ENCODE results near the gene WWC1. TPM values are rescaled to one million over a fixed set of nuclear protein-coding genes. Genes with fewer than 3 reads are reported as not detected.

WWC1 gene
- total and polyA plus RNA-seq, 10 of the 15 experiments (the other 5 are each of a cell fraction or from before 2014, with no cell fraction given) = 0.50 to 7.8 (median 2.5) TPM

- TF ChIP-seq ATF2 (IDR thresholded peaks at IDR 0.05; ENCODE audit: low read length) = no peak
- TF ChIP-seq IKZF2 (IDR thresholded peaks at IDR 0.05) = no peak
- no peak for TF ChIP-seq SREBF1 (IDR thresholded peaks at IDR 0.05; ENCODE audit: low read length)
- TF ChIP-seq STAT3 (IDR thresholded peaks at IDR 0.05; ENCODE audit: low read depth, low read length) = no peak
- TF ChIP-seq, protein P1, sequence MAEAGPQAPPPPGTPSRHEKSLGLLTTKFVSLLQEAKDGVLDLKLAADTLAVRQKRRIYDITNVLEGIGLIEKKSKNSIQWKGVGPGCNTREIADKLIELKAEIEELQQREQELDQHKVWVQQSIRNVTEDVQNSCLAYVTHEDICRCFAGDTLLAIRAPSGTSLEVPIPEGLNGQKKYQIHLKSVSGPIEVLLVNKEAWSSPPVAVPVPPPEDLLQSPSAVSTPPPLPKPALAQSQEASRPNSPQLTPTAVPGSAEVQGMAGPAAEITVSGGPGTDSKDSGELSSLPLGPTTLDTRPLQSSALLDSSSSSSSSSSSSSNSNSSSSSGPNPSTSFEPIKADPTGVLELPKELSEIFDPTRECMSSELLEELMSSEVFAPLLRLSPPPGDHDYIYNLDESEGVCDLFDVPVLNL (IDR thresholded peaks at IDR 0.05; ENCODE audit: low read depth, low read length) = no peak
- TF ChIP-seq NFYA (IDR thresholded peaks at IDR 0.05; ENCODE audit: borderline replicate concordance, low read depth, low read length) = no peak
- TF ChIP-seq STAT1 (conservative IDR thresholded peaks at IDR 0.05) = no peak
- TF ChIP-seq SREBF2 (IDR thresholded peaks at IDR 0.05; ENCODE audit: low read length) = no peak
- no peak for TF ChIP-seq BRCA1 (IDR thresholded peaks at IDR 0.05; ENCODE audit: low read depth, low read length)
Measured at GRCh38 chr5:168314735-168315411, 23.4 kb downstream of the WWC1 start (continued).

- TF ChIP-seq IRF3 (IDR thresholded peaks at IDR 0.05) = no peak
- TF ChIP-seq PML (IDR thresholded peaks at IDR 0.05; ENCODE audit: low read length) = no peak
- no peak for TF ChIP-seq CBX3 (IDR thresholded peaks at IDR 0.05; ENCODE audit: borderline replicate concordance, low read depth)
- TF ChIP-seq E2F8 (IDR thresholded peaks at IDR 0.05; ENCODE audit: low read depth, partially characterized antibody) = no peak
- TF ChIP-seq TARDBP (IDR thresholded peaks at IDR 0.05; ENCODE audit: borderline replicate concordance) = no peak
- TF ChIP-seq KDM1A (IDR thresholded peaks at IDR 0.05; ENCODE audit: borderline replicate concordance) = no peak
- no peak for TF ChIP-seq FOS (IDR thresholded peaks at IDR 0.05; ENCODE audit: borderline replicate concordance, extremely low read depth, insufficient read length)
- TF ChIP-seq NFIC (IDR thresholded peaks at IDR 0.05; ENCODE audit: low read depth, low read length) = no peak
- H3K9me3 ChIP-seq (replicated peaks; ENCODE audit: control insufficient read depth, insufficient read depth, low read length) = no peaks in the 10 kb centered on the region
- ChIA-PET RAD21 (ENCODE audit: unreplicated experiment) (no interaction called here), POLR2A (no interaction called here), CTCF (no interaction called here), SMC1A (ENCODE audit: uncharacterized antibody, unreplicated experiment) (no interaction called here)
- H3K27ac ChIP-seq (ENCODE audit: control insufficient read depth, insufficient read depth) = no peak overlapping the region
- no TSS peak for BruUV-seq (replicated peaks)
- H3K9ac ChIP-seq (ENCODE audit: control insufficient read depth, insufficient read depth, low read length) = no peak overlapping the region
- DNase-seq (ENCODE audit: low read depth, low spot score) (no peak), ATAC-seq (no peak), FAIRE-seq (no peak)
- H3K27me3 ChIP-seq (replicated peaks in 1 of 2; ENCODE audit: control insufficient read depth in 2 of 2, insufficient read depth in 2 of 2, low read length in 1 of 2) = no peaks in the 10 kb centered on the region
- H3K79me2 ChIP-seq (ENCODE audit: control insufficient read depth, insufficient read depth, low read length) = no peaks in the 10 kb centered on the region
- in situ Hi-C loops (cut with MboI) = no loop called here
- 86% methylated on average over 10 of the region's 10 CpGs for whole genome bisulfite sequencing (ENCODE audit: insufficient coverage, insufficient replicate concordance, low lambda C conversion rate, missing lambda C conversion rate)
- intact Hi-C loops (cut with micrococcal nuclease; ENCODE audit: unreplicated experiment) = no loop called here
- H2AFZ ChIP-seq (ENCODE audit: control insufficient read depth, low read depth, low read length) = no peak overlapping the region
- H3K36me3 ChIP-seq (ENCODE audit: control insufficient read depth in 2 of 2, insufficient read depth in 2 of 2, low read length in 1 of 2) = no peaks in the 10 kb centered on the region
- no peak overlapping the region for H3K4me3 ChIP-seq
- no peaks in the 10 kb centered on the region for H4K20me1 ChIP-seq (ENCODE audit: control insufficient read depth, insufficient read depth)
- 0 out of 2 replicates have a peak overlapping the region, but pooled peaks have one; percentile 32 for H3K4me2 ChIP-seq (ENCODE audit: control insufficient read depth, insufficient read depth)
- peaks cover 12% of the 10 kb centered on the region for H3K4me1 ChIP-seq (ENCODE audit: control insufficient read depth, insufficient read depth, low read length)
Measured at GRCh38 chr5:168315416-168316138, 24.1 kb downstream of the WWC1 start.
